GM12872 (cell line): ENCODE measurements around the gene ARHGAP20.

Experiments used
- CTCF ChIP-seq: IDR thresholded peaks from 3 replicates; pipeline ENCODE4 v1.5.1; 2011; ENCODE audit warnings: low read depth, mild to moderate bottlenecking, low read length, moderate library complexity; ENCODE audit not compliant: insufficient read depth

The ARHGAP20 gene

GRCh38 chr11:110711776-110712658 lies at the start of gene ARHGAP20:
TSS of gene ARHGAP20 (minus strand) at chr11:110712437. CDS start at chr11:110712231, 206 bp downstream.
- TF ChIP-seq CTCF = no peak

GRCh38 chr11:110761991-110762390 lies 49.8 kb upstream of the ARHGAP20 start:
- no peak for TF ChIP-seq CTCF

GRCh38 chr11:110761131-110761530 lies 48.9 kb upstream of the ARHGAP20 start:
- TF ChIP-seq CTCF = no peak

GRCh38 chr11:110759972-110760381 lies 47.7 kb upstream of the ARHGAP20 start:
- TF ChIP-seq CTCF = no peak

GRCh38 chr11:110757962-110758755 lies 45.9 kb upstream of the ARHGAP20 start:
- no peak for TF ChIP-seq CTCF

- no peak for TF ChIP-seq CTCF
Observed at GRCh38 chr11:110757066-110757465, 44.8 kb upstream of the ARHGAP20 start.

- no peak for TF ChIP-seq CTCF
Observed at GRCh38 chr11:110755941-110756340, 43.7 kb upstream of the ARHGAP20 start.
